T-helper 1 cell treated with Interleukin-12 subunit alpha and Interleukin-12 subunit beta and Interleukin-4 antibody, amounts not matched to agents 30 ng/mL and 1 ng/mL, for 36 hours (primary cell): Measurements from ENCODE around the gene ZEB1. TPM values are rescaled to one million over a fixed set of nuclear protein-coding genes. Genes with fewer than 3 reads are reported as not detected.

Source experiments
- intact Hi-C: fragments of 100-400 bp; cut with micrococcal nuclease; formaldehyde crosslinking; loops from one replicate; pipeline ENCODE4 v1.15.1; 2024
- total RNA-seq: library from RNA; stranded (reverse); gene quantifications from 2 replicates; pipeline ENCODE4 v1.2.3, GENCODE V29; 2022

ZEB1 gene
- total RNA-seq: 72.0 and 73.8 TPM in 2 replicates

- intact Hi-C loops: loop anchor here (1.0 to 2.0 kb wide), 10 partner anchors 34 to 884 kb away; partner anchors contain the start of gene MAP3K8
These were observed at the start of gene ZEB1 for GRCh38 chr10:31318854-31319601. ZEB1 (plus strand) TSS chr10:31319216; CDS start chr10:31319235, 19 bp downstream.

- intact Hi-C loops: no loop called here
These were observed 48.1 kb upstream of the ZEB1 start for GRCh38 chr10:31270954-31271353.

GRCh38 chr10:31272841-31273240, 46.2 kb upstream of the ZEB1 start:
- intact Hi-C loops: no loop called here

GRCh38 chr10:31273789-31274188, 45.2 kb upstream of the ZEB1 start:
- intact Hi-C loops: no loop called here

- intact Hi-C loops: no loop called here
These were observed 44.7 kb upstream of the ZEB1 start for GRCh38 chr10:31274310-31274709.

GRCh38 chr10:31278279-31278941, 40.6 kb upstream of the ZEB1 start:
- intact Hi-C loops: no loop called here

- intact Hi-C loops: no loop called here
These were observed 38.0 kb upstream of the ZEB1 start for GRCh38 chr10:31280972-31281371.

GRCh38 chr10:31288001-31288400, 31.0 kb upstream of the ZEB1 start:
- intact Hi-C loops: no loop called here

- intact Hi-C loops: no loop called here
These were observed 30.1 kb upstream of the ZEB1 start for GRCh38 chr10:31288962-31289361.

- intact Hi-C loops: no loop called here
These were observed 28.6 kb upstream of the ZEB1 start for GRCh38 chr10:31290386-31290785.

- intact Hi-C loops: no loop called here
These were observed 27.9 kb upstream of the ZEB1 start for GRCh38 chr10:31291123-31291522.

- intact Hi-C loops: no loop called here
These were observed 24.5 kb upstream of the ZEB1 start for GRCh38 chr10:31294558-31294957.

- intact Hi-C loops: no loop called here
These were observed 22.3 kb upstream of the ZEB1 start for GRCh38 chr10:31296754-31297153.

GRCh38 chr10:31299119-31299518, 19.9 kb upstream of the ZEB1 start:
- intact Hi-C loops: no loop called here

- intact Hi-C loops: no loop called here
These were observed 15.8 kb upstream of the ZEB1 start for GRCh38 chr10:31303212-31303611.

- intact Hi-C loops: no loop called here
These were observed 14.6 kb upstream of the ZEB1 start for GRCh38 chr10:31304291-31304970.

GRCh38 chr10:31313396-31313795, 5.6 kb upstream of the ZEB1 start:
- intact Hi-C loops: no loop called here

- intact Hi-C loops: no loop called here
These were observed 4.5 kb upstream of the ZEB1 start for GRCh38 chr10:31314256-31315150.

GRCh38 chr10:31315453-31315852, 3.6 kb upstream of the ZEB1 start:
- intact Hi-C loops: no loop called here

GRCh38 chr10:31317171-31317570, 1.8 kb upstream of the ZEB1 start:
- intact Hi-C loops: no loop called here
